Measurements from ENCODE around the gene TRIM40. TPM values are rescaled to one million over a fixed set of nuclear protein-coding genes. Genes with fewer than 3 reads are reported as not detected.

The TRIM40 gene
- total and polyA plus RNA-seq, 2 of the 13 experiments (the other 11 are each of a cell fraction or from before 2014, with no cell fraction given) = 0.58 TPM; not detected in 1

DNA sequence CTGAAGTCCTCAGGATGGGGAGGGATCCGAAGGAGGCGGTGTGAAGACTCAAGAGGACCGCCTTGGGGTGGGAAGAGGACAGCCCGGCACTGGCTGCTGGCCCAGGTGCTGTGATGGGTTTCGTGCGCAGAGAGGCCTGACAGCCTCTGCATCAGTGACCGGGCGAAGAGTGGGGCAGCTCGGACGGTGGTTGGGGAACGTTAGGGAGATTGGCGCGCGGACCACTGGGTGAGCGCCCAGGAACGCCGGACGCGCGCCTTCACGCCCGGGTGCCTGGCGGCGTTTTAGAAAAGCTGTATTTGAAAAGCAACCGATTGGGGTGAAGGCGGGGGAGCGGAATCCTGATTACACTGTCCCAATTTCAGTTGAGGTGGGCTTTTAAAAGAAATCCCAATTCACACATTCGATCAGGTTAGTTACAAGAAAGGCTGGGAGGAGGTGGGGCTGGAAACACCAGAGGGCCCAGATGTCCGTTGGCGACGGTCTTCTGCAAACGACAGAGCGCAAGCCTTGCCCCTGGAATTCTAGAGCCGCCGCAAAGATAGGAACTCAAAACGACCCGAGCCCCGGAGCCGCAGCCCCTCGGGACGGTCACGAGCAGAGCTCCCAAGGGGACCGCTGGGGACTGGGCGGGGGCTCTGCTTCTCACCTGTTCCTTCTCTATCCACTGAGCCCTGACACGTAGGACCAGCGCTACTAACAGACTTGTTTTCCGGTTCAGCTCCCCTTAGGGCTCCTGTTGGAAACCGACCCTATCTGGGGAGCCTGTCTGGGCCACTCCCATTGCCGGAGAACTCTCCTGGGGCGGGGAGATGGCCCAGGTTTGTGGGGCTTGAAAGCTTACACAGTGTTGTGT is 8.5 kb upstream of the TRIM40 start:
- Histone ChIP-seq H3K4me1 (ENCODE audit: insufficient read depth, low read length) (peaks cover 63% of the 10 kb centered on the region), H3K36me3 (replicated peaks in 1 of 2; ENCODE audit: control insufficient read depth in 1 of 2, insufficient read depth in 2 of 2, low read length in 2 of 2) (no peaks in the 10 kb centered on the region), H3K27me3 (ENCODE audit: control insufficient read depth in 1 of 2, insufficient read depth in 2 of 2, low read length in 2 of 2) (no peaks in the 10 kb centered on the region), H4K20me1 (ENCODE audit: insufficient read depth, low read length) (no peaks in the 10 kb centered on the region), H3K27ac (ENCODE audit: extremely low read length, insufficient read depth, low read length) (no peak overlapping the region), H3K4me2 (ENCODE audit: low read depth, low read length) (no peak overlapping the region), H3K4me3 (replicated peaks in 1 of 3; ENCODE audit: insufficient read depth in 1 of 3, low read depth in 2 of 3, low read length in 3 of 3) (no peak overlapping the region), H3K9ac (ENCODE audit: insufficient read depth, low read depth, low read length) (no peak overlapping the region), H2AFZ (ENCODE audit: low read length) (no peak overlapping the region), H3K79me2 (ENCODE audit: insufficient read depth, low read length) (no peaks in the 10 kb centered on the region), H3K9me3 (ENCODE audit: low read length) (no peaks in the 10 kb centered on the region)
- TF ChIP-seq ZNF367 (CRISPR knock-in tag; IDR thresholded peaks at IDR 0.05; ENCODE audit: borderline replicate concordance) = no peak
- no peak for TF ChIP-seq POLR2A (IDR thresholded peaks at IDR 0.05; ENCODE audit: insufficient read depth in 1 of 2, low read depth in 2 of 2, low read length in 2 of 2)
- no peak for TF ChIP-seq MTF2 (CRISPR knock-in tag; IDR thresholded peaks at IDR 0.05; ENCODE audit: borderline replicate concordance)
- TF ChIP-seq ZFP36L2 (CRISPR knock-in tag; IDR thresholded peaks at IDR 0.05) = no peak
- no peak for TF ChIP-seq ZSCAN20 (CRISPR knock-in tag; IDR thresholded peaks at IDR 0.05; ENCODE audit: borderline replicate concordance)
- TF ChIP-seq ZEB1 (IDR thresholded peaks at IDR 0.05; ENCODE audit: insufficient replicate concordance, low read depth) = no peak
- TF ChIP-seq ZNF296 (CRISPR knock-in tag; conservative IDR thresholded peaks at IDR 0.05) = no peak
- TF ChIP-seq ARNT2 (CRISPR knock-in tag; IDR thresholded peaks at IDR 0.05; ENCODE audit: low read depth) = no peak
- 79% methylated on average over 50 of the region's 50 CpGs for whole genome bisulfite sequencing (ENCODE audit: low lambda C conversion rate)
- DNase-seq (ENCODE audit: low spot score) (no peak), ATAC-seq (no peak), FAIRE-seq (no peak)
- intact Hi-C loops (cut with micrococcal nuclease; ENCODE audit: unreplicated experiment) = no loop called here
- ChIA-PET POLR2A (interaction anchor here (1.1 to 1.2 kb wide), 3 partner anchors 14 to 36 kb away, joined by 3 to 7 read pairs (median 4); partner anchors contain the start of genes TRIM15 and TRIM31), CTCF (ENCODE audit: low intra/inter-chr PET ratio, low total read pairs) (interaction anchor here (6.5 kb wide), 1 partner anchor 24 kb away, joined by 140 read pairs; no protein-coding TSS in a partner anchor)
- no TSS peak for BruUV-seq (replicated peaks)
- in situ Hi-C loops (cut with HindIII; ENCODE audit: extremely low pct_ligation_motif_present, low pct_unique_long_range_greater_than_20kb) = no loop called here

Data from HepG2 (cell line).